HG03521 (cell line): ENCODE data around the gene SDE2.

Experiments used
- ATAC-seq: cut with Tn5 transposase; IDR thresholded peaks from one replicate; pipeline ENCODE4 v1.9.1; 2021; ENCODE audit warnings: mild to moderate bottlenecking, moderate library complexity; ENCODE audit not compliant: unreplicated experiment

SDE2 gene

GRCh38 chr1:225999227-225999911 lies at the start of gene SDE2:
SDE2 (minus strand) TSS chr1:225999343; CDS start chr1:225999312, 31 bp downstream.
- ATAC-seq, result peak; percentile 84

GRCh38 chr1:226048886-226049285 lies 49.7 kb upstream of the SDE2 start:
- ATAC-seq, result no peak

GRCh38 chr1:226047495-226047894 lies 48.4 kb upstream of the SDE2 start:
- ATAC-seq, result no peak

GRCh38 chr1:226046240-226046639 lies 47.1 kb upstream of the SDE2 start:
- ATAC-seq, result no peak

- no peak for ATAC-seq
These were observed 45.5 kb upstream of the SDE2 start for GRCh38 chr1:226044514-226045101.

GRCh38 chr1:226041419-226041818 lies 42.3 kb upstream of the SDE2 start:
- ATAC-seq, result no peak

- ATAC-seq, result no peak
These were observed 39.5 kb upstream of the SDE2 start for GRCh38 chr1:226038661-226039060.

GRCh38 chr1:226035915-226036314 lies 36.8 kb upstream of the SDE2 start:
- no peak for ATAC-seq

GRCh38 chr1:226034482-226034881 lies 35.3 kb upstream of the SDE2 start:
- ATAC-seq, result no peak

GRCh38 chr1:226033991-226034390 lies 34.8 kb upstream of the SDE2 start:
- no peak for ATAC-seq

GRCh38 chr1:226033582-226033981 lies 34.4 kb upstream of the SDE2 start:
- ATAC-seq, result no peak

GRCh38 chr1:226029568-226030225 lies 30.6 kb upstream of the SDE2 start:
- no peak for ATAC-seq

- ATAC-seq, result peak; percentile 83
These were observed 30.0 kb upstream of the SDE2 start for GRCh38 chr1:226029093-226029496.

- ATAC-seq, result no peak
These were observed 28.5 kb upstream of the SDE2 start for GRCh38 chr1:226027538-226028217.

- ATAC-seq, result no peak
These were observed 27.7 kb upstream of the SDE2 start for GRCh38 chr1:226026833-226027232.

- no peak for ATAC-seq
These were observed 24.6 kb upstream of the SDE2 start for GRCh38 chr1:226023735-226024134.

- no peak for ATAC-seq
These were observed 22.7 kb upstream of the SDE2 start for GRCh38 chr1:226021801-226022200.

- no peak for ATAC-seq
These were observed 22.3 kb upstream of the SDE2 start for GRCh38 chr1:226021401-226021800.

- no peak for ATAC-seq
These were observed 20.4 kb upstream of the SDE2 start for GRCh38 chr1:226019572-226019971.

- no peak for ATAC-seq
These were observed 17.9 kb upstream of the SDE2 start for GRCh38 chr1:226017070-226017469.

- ATAC-seq, result no peak
These were observed 10.5 kb upstream of the SDE2 start for GRCh38 chr1:226009650-226010044.
